IPS-NIHi11 (cell line): Measurements from ENCODE around the gene RANBP3.

Source experiments
- DNase-seq: peaks from one replicate; pipeline ENCODE4 v3.0.0; 2012; ENCODE audit warnings: mixed read lengths, low spot score

Gene RANBP3

GRCh38 chr19:5949792-5950305 lies 28.1 kb downstream of the RANBP3 start:
- no peak for DNase-seq

- no peak for DNase-seq
Observed at GRCh38 chr19:5948752-5949564, 29.0 kb downstream of the RANBP3 start.

GRCh38 chr19:5947435-5947834 lies 30.5 kb downstream of the RANBP3 start:
- DNase-seq = no peak

- DNase-seq = no peak
Observed at GRCh38 chr19:5943623-5944022, 34.3 kb downstream of the RANBP3 start.

GRCh38 chr19:5943045-5943444 lies 34.9 kb downstream of the RANBP3 start:
- DNase-seq = no peak

GRCh38 chr19:5941673-5942072 lies 36.3 kb downstream of the RANBP3 start:
- no peak for DNase-seq

- no peak for DNase-seq
Observed at GRCh38 chr19:5940260-5941208, 37.4 kb downstream of the RANBP3 start.

- DNase-seq = no peak
Observed at GRCh38 chr19:5937550-5937949, 40.4 kb downstream of the RANBP3 start.

GRCh38 chr19:5936292-5936592 lies 41.7 kb downstream of the RANBP3 start:
- DNase-seq = no peak

GRCh38 chr19:5935473-5936291 lies 42.3 kb downstream of the RANBP3 start:
- DNase-seq = no peak

- no peak for DNase-seq
Observed at GRCh38 chr19:5934774-5935472, 43.0 kb downstream of the RANBP3 start.

GRCh38 chr19:5934069-5934401 lies 43.9 kb downstream of the RANBP3 start:
- no peak for DNase-seq

GRCh38 chr19:5933391-5934068 lies 44.4 kb downstream of the RANBP3 start:
- DNase-seq = no peak

GRCh38 chr19:5932609-5933262 lies 45.2 kb downstream of the RANBP3 start:
- DNase-seq = no peak

- DNase-seq = no peak
Observed at GRCh38 chr19:5932146-5932545, 45.8 kb downstream of the RANBP3 start.

- no peak for DNase-seq
Observed at GRCh38 chr19:5931251-5931650, 46.7 kb downstream of the RANBP3 start.

GRCh38 chr19:5929625-5930024 lies 48.3 kb downstream of the RANBP3 start:
- no peak for DNase-seq

- DNase-seq = no peak
Observed at GRCh38 chr19:5929179-5929578, 48.8 kb downstream of the RANBP3 start.

GRCh38 chr19:5927441-5927821 lies 50.5 kb downstream of the RANBP3 start:
- DNase-seq = no peak

- DNase-seq = no peak
Observed at GRCh38 chr19:5926641-5927440, 51.1 kb downstream of the RANBP3 start.
